ENCODE measurements around the gene PET100. TPM values are rescaled to one million over a fixed set of nuclear protein-coding genes. Genes with fewer than 3 reads are reported as not detected.

The PET100 gene
- polyA plus RNA-seq, 1 donor (not counting 4 experiments of a cell fraction or from before 2014, with no cell fraction given), result 85.8 TPM

DNA sequence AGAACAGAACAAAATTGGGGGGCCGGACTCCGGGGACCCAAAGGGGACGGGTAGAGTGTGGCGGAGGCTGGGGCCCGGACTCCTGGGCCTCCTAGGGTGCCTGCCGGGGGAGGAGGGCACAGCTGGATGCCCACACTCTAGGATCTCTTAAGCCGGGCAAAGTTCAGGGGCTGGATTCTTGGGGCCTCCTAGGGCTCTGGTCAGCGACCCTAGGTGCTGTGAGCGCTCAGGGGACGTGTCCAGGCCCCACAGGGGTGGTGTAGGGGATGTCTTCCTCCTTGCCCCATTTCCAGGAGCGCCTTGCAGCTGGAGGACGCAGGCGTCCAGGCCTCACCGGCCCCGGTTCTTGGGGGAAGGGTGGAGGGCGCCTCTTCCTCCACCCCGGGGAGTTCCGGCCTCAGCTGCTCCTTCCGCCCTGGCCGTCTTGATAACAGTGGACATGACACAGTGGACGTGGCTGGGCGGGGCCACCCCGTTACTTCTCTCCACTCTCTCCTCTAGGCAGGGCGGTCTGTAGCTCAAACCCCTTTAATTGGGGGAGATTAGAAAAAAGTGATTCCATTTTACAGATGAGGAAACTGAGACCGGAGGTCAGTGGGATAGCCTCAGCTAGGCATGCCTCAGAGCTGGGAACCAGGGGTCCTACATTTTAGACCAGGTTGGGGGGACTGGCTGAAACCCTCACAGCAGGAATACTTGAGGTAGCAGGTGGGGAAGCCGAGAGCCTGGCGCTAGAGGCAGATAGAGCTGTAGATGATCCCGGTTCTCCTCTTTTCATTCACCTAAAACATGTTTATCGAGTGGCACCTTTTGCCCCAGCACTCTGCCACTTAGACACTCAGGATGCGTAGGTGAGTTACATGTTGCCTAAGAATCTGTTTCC lies 8.0 kb downstream of the PET100 start:
- Histone ChIP-seq H3K9me3 (ENCODE audit: control insufficient read depth, low read depth, low read length) (no peaks in the 10 kb centered on the region), H3K9me1 (ENCODE audit: control insufficient read depth, extremely low read depth, insufficient read depth, low read length) (no peaks in the 10 kb centered on the region), H2AFZ (ENCODE audit: control insufficient read depth, low read length) (peak overlapping the region; percentile 63), H3K4me1 (ENCODE audit: control insufficient read depth, extremely low read depth, insufficient read depth, low read length) (peaks cover 3% of the 10 kb centered on the region), H3K4me3 (ENCODE audit: control insufficient read depth in 2 of 3, extremely low read depth in 1 of 3, insufficient read depth in 2 of 3, low read depth in 1 of 3, low read length in 3 of 3) (peak overlapping the region; percentile 76 to 87 (median 86)), H3K27ac (ENCODE audit: control insufficient read depth, insufficient read depth, low read length) (peak overlapping the region; percentile 67), H3K27me3 (ENCODE audit: control insufficient read depth, extremely low read depth, insufficient read depth, low read length) (no peaks in the 10 kb centered on the region), H4K20me1 (ENCODE audit: control insufficient read depth, extremely low read depth, insufficient read depth, low read length) (no peaks in the 10 kb centered on the region), H3K36me3 (ENCODE audit: control insufficient read depth in 2 of 2, extremely low read depth in 1 of 2, insufficient read depth in 2 of 2, low read length in 2 of 2) (peaks cover 9% of the 10 kb centered on the region in 2 experiments), H3K79me2 (ENCODE audit: control insufficient read depth, insufficient read depth, low read length) (peaks cover 16% of the 10 kb centered on the region), H3K4me2 (ENCODE audit: control insufficient read depth, extremely low read depth, insufficient read depth, low read depth, low read length) (peak overlapping the region; percentile 86), H3K9ac (ENCODE audit: control insufficient read depth, extremely low read depth, insufficient read depth, low read length) (peak overlapping the region; percentile 88)
- FAIRE-seq (no peak), DNase-seq (ENCODE audit: low read depth, low spot score) (no peak)
- no peak for TF ChIP-seq EZH2 (IDR thresholded peaks at IDR 0.05; ENCODE audit: low read length)
- dilution Hi-C loops (cut with MboI; ENCODE audit: extremely low pct_ligation_motif_present, low sequenced_read_pairs), result no loop called here

GRCh38 chr19:7638802-7639465 lies 9.3 kb downstream of the PET100 start:
- no peak overlapping the region for H3K27ac ChIP-seq (ENCODE audit: control insufficient read depth, insufficient read depth, low read length)
- H4K20me1 ChIP-seq (ENCODE audit: control insufficient read depth, extremely low read depth, insufficient read depth, low read length), result no peaks in the 10 kb centered on the region
- peaks cover 9% of the 10 kb centered on the region in 2 experiments for H3K36me3 ChIP-seq (ENCODE audit: control insufficient read depth in 2 of 2, extremely low read depth in 1 of 2, insufficient read depth in 2 of 2, low read length in 2 of 2)
- H3K4me2 ChIP-seq (ENCODE audit: control insufficient read depth, extremely low read depth, insufficient read depth, low read depth, low read length), result no peak overlapping the region
- no peak overlapping the region for H2AFZ ChIP-seq (ENCODE audit: control insufficient read depth, low read length)
- dilution Hi-C loops (cut with MboI; ENCODE audit: extremely low pct_ligation_motif_present, low sequenced_read_pairs), result no loop called here
- FAIRE-seq, result no peak
- no peak overlapping the region for H3K9ac ChIP-seq (ENCODE audit: control insufficient read depth, extremely low read depth, insufficient read depth, low read length)
- no peaks in the 10 kb centered on the region for H3K27me3 ChIP-seq (ENCODE audit: control insufficient read depth, extremely low read depth, insufficient read depth, low read length)
- H3K9me3 ChIP-seq (ENCODE audit: control insufficient read depth, low read depth, low read length), result no peaks in the 10 kb centered on the region
- no peak for TF ChIP-seq EZH2 (IDR thresholded peaks at IDR 0.05; ENCODE audit: low read length)
- TF ChIP-seq, protein P1, sequence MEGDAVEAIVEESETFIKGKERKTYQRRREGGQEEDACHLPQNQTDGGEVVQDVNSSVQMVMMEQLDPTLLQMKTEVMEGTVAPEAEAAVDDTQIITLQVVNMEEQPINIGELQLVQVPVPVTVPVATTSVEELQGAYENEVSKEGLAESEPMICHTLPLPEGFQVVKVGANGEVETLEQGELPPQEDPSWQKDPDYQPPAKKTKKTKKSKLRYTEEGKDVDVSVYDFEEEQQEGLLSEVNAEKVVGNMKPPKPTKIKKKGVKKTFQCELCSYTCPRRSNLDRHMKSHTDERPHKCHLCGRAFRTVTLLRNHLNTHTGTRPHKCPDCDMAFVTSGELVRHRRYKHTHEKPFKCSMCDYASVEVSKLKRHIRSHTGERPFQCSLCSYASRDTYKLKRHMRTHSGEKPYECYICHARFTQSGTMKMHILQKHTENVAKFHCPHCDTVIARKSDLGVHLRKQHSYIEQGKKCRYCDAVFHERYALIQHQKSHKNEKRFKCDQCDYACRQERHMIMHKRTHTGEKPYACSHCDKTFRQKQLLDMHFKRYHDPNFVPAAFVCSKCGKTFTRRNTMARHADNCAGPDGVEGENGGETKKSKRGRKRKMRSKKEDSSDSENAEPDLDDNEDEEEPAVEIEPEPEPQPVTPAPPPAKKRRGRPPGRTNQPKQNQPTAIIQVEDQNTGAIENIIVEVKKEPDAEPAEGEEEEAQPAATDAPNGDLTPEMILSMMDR (optimal IDR thresholded peaks at IDR 0.05 in 1 of 3, IDR thresholded peaks at IDR 0.05 in 1 of 3, conservative IDR thresholded peaks at IDR 0.05 in 1 of 3; ENCODE audit: extremely low read depth in 1 of 3, insufficient read depth in 2 of 3, low read length in 3 of 3), result no peak
- peaks cover 16% of the 10 kb centered on the region for H3K79me2 ChIP-seq (ENCODE audit: control insufficient read depth, insufficient read depth, low read length)
- peaks cover 3% of the 10 kb centered on the region for H3K4me1 ChIP-seq (ENCODE audit: control insufficient read depth, extremely low read depth, insufficient read depth, low read length)
- no peaks in the 10 kb centered on the region for H3K9me1 ChIP-seq (ENCODE audit: control insufficient read depth, extremely low read depth, insufficient read depth, low read length)
- DNase-seq (ENCODE audit: low read depth, low spot score), result no peak
- no peak overlapping the region for H3K4me3 ChIP-seq (ENCODE audit: control insufficient read depth in 2 of 3, extremely low read depth in 1 of 3, insufficient read depth in 2 of 3, low read depth in 1 of 3, low read length in 3 of 3)
